NOMO-1 treated with DMSO at 0.1 percent for 48 hours (cell line): ENCODE measurements around the gene TEX47.

ENCODE experiments used
- DNase-seq: peaks from one replicate; lab custom pipeline; 2025; ENCODE audit not compliant: unreplicated experiment; lab: John Stamatoyannopoulos, UW

The TEX47 gene

GRCh38 chr7:88795553-88795952 is at the start of gene TEX47:
TEX47 (minus strand) TSS chr7:88795737; CDS start chr7:88794942, 795 bp downstream.
- no peak for DNase-seq

- DNase-seq = no peak
Measured at GRCh38 chr7:88845091-88845490, 49.6 kb upstream of the TEX47 start.

DNA sequence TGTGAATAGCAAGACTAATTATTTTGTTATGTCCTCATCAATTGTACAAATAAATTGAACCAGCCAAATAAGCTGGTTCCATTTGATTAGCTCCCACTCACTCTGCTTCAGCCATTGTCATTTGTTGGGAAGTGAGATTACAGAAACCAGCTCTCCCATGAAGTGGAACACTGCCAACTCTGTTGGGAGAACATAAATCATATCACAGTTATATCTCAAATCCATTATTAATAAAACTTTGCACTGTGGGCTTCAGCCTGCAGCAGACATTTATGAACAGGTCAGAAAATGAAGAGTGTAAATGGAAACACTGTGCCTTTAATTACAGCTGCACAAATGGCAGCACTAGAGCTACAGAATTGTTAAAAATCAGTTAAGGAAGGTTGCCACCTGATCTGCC is 46.7 kb upstream of the TEX47 start:
- DNase-seq = no peak

DNA sequence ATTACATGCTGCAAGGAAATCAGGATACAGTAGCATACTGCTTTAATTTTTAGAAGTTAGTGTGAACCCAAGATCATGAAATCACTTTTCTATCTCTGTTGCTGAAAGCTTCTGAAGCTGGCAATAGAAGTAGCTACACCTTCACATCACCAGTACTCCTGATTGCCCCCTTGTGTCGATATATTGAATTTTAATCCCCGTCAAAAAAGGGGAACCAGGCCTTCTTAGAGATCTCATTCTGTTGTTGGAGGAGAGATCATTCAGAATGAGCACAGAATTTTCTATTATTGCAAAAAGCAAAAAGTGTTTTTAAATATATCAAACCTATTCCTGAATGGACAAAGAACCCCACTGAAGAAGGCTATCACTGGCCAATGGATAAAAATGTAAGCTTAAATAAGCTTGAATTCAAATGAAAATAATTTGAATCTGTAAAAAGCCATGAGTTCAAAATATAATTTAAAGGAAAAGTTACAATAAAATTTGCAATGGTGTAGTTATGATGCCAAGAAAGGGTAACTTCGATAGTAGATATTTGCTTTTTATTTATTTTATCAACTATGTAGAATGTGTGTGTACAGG is 39.7 kb upstream of the TEX47 start:
- peak; percentile 85 for DNase-seq

DNA sequence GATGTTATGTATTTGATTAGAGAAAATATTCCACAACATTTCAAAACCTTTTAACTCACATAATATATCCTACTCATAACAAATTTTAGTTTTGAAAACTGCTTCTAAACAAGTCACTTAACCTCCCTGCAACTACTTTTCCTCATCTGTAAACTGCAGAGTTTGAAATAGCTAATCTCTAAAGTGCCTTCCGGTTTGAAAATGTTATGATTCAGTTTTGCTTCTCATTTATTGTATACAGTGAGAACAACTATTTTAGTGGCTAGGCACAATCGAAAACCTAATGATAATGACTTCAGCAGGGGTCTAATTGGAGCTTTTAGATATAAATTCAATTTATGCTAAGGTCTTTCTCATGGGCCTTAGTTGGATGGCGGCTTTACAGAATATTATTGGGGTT is 30.7 kb upstream of the TEX47 start:
- DNase-seq = no peak

DNA sequence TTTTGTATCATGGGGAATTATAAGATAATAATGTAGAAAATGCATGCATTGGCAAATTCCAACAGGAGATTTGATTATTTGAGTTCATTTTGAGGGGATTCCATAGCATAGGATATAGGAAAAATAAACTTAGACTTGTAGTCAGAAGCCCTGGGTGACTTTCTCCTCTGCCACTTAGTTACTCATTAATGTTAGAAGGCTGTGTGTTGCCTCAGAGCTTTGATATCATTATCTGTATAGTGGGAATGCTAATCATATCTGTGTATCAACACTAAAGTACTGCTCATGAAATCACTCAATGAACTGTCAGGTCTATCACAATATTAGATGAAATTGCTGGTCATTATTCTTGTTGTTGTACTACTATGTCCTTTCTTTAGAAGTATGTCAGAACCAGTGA is 23.0 kb upstream of the TEX47 start:
- DNase-seq = no peak

- no peak for DNase-seq
Measured at GRCh38 chr7:88806280-88807037, 10.9 kb upstream of the TEX47 start.

GRCh38 chr7:88801046-88801445 is 5.5 kb upstream of the TEX47 start:
- no peak for DNase-seq

- no peak for DNase-seq
Measured at GRCh38 chr7:88792361-88792760, 3.2 kb downstream of the TEX47 start.

DNA sequence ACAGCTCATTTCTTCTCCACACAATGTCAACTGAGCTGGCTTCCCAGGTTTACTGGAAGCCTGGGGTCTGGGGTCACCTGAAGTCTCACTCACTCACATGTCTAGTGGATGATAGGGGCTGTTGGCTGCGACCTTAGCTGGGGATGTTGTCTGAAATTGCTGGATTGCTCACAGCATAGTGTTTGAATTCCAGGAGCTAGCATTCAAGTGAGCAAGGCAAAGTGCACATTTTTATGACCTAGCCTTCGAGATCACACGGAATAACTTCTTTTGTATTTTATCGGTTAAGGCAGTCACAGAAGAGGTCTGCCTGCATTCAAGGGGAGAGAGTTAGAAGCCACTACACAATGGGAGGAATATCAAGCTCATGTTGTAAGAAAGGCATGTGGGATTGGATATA is 3.6 kb downstream of the TEX47 start:
- DNase-seq = no peak

DNA sequence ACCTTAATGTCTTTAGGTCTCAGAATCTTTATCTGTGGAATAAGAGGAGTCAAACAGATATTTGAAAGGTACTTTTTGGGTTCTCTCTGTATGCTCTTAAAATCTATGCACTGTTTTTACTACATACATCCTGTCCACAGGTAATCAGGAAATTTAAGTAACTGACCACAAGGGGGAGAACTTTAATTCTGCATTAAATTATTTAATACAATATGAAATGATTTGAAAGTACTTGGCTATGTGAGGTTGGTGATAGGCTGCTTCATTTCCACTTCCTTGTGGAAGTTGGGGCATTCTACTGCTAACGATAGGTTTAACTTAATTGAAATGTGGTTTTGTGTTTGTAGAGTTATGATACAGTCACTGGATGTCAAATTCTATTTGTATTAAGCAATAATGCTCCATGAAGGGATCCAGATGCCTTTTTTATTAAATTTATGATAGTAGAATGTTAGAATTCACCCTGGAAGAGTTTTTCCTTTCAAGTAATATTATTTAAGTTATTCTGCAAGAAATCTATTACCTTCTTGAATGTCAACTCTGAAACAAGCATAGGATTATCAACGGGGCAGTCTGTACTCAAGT is 6.0 kb downstream of the TEX47 start:
- DNase-seq = peak; percentile 44

GRCh38 chr7:88787777-88788176 is 7.8 kb downstream of the TEX47 start:
- no peak for DNase-seq

- no peak for DNase-seq
Measured at GRCh38 chr7:88775838-88776237, 19.7 kb downstream of the TEX47 start.

- no peak for DNase-seq
Measured at GRCh38 chr7:88772776-88773175, 22.8 kb downstream of the TEX47 start.

GRCh38 chr7:88771417-88771816 is 24.1 kb downstream of the TEX47 start:
- DNase-seq = no peak

DNA sequence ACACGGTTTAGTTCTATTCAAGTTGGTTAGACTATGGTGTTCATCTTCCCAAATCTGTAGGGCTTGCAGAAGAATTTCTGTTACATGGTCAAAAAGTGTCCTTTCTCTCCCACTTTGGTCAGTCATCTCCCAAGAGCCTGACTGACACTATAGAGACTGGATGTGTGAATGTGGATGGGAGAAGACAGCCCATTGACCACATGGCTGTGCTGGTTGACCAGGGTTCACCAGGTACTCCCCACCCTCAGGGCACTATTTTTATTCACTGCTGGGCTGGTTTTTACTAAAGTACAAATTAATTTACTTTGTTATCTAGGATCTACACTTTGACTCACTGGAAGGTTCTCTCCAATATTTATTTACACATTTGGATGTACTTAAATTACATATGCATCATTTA is 33.8 kb downstream of the TEX47 start:
- DNase-seq = no peak

DNA sequence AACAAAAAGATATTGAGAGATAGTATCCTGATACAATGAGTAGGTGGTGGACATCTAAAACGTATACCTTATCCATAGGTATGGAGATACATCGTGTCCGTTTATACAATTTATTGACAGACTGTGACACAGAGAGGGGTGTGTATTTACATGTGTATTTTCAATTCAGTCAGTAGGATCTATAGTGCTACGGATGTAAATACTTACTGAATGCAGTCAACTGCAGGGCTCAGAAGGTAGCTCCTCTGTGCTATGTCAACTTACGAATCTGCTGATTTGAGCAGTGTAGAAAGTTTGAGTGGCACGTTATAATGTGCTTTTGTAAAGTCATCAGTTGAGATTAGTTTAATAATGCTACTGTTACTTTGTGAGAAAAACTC is 35.4 kb downstream of the TEX47 start:
- DNase-seq = no peak

DNA sequence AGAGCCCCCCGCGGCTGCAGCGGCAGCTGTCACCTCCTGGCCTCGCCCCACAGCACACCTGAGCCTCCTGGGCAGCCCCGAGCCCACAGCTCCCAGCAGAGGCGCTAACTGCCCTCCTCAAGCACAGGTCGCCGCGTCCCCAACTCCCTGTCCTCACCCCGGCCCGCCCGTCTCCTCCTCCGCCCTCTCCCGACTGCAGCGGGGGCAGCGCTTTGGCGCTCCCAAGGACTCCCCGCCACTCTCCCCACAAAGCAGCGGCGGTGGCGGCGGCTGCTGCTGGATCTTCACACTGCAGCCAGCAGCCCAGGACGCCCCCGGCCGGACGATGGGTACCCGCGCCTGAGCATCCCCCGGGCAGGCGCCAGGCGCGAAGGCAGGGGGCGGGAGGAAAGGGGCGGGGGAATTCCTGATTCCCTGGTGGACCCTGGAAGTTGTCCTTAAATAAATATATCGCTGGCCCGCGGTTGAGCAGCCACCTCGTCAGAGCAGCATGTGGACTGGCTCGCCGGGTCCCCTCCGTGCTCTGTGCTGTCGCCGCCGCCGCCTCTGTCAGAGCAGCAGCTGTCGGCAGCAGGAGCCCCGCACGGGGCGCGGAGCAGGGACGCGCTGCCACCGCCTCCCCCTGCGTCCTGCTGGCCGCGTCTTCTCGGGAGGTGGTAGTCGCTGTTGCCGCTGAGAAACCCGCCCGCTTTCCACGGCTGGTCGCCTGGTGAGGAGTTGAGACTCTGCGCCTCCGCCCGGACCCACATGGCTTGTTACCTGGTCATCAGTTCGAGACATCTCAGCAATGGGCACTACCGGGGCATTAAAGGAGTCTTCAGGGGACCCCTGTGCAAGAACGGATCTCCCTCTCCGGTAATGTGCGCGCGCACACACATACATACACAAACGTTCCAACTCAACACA is 36.1 kb downstream of the TEX47 start, which contains the start of gene ZNF804B:
Gene ZNF804B (plus strand): TSS at position 471 of the 906 bp plus-strand sequence. CDS start 277 bp downstream, at position 748.
- no peak for DNase-seq

DNA sequence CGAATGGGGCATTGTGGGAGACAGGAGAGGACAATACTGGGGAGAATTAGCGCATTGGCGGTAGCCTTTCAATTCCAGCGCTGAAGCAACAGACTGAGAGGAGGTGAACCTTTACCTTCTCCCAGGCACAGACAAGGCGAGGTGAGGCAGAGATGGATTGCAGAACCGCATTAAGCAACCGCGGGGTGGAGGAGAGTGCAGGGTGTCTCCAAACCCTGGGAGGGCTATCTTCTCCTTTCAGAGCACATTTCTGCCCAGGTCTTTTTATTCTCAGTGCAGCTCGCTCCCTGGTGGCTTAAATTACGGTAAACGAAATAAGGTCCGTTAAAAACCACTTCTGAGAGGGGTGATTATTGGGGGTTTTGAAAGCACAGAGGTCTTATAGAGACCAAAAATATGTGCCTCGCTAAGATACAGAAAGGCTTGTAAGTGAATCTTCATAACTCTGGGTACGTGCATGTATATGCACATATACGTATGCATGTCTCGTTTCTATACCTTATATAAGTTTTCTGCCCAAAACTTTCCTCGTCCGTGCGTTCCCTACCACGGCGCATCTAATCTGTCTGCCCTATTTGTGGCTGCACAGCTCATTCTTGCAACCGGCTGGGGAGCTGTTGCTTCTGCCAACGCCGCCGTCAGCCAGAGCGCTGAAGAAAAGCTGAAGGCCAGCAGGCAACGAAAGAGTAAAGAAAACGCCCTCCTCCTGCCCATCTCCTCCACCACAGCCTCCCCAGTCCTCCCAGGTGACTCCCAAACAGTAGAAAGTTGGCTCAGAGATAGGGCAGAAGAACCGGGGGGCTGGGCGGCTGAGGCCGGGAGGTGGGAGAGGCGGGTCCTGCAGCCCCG is 36.9 kb downstream of the TEX47 start:
- DNase-seq = no peak

DNA sequence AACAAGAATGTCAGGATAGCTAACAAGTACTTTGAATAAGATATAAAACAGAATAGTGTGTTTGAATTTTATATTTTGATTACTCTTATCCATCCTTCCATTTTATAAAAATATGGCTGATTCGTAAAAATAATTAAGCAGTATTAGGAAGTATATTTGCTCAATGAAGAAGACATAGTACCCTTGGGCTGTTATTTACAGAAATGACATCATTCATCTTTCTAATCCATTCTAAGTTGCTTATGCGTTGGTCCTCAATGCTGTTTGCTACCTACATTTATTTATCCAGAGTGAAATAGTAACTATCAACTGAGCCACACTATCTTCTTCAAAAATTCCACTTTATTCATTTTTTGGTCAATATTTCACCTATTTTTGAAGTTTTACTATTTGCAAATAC is 38.2 kb downstream of the TEX47 start:
- DNase-seq = no peak
